A549 (cell line): ENCODE results near the gene CXCL10.

Source experiments
- BCL3 ChIP-seq: fragments of >200 bp; sonication (Bioruptor Twin); formaldehyde crosslinking; IDR thresholded peaks from 3 replicates; pipeline ENCODE4 v1.6.1; 2016
- CHD4 ChIP-seq: fragments of 200-600 bp; sonication (generic); IDR thresholded peaks from 2 replicates; pipeline ENCODE4 v1.6.1; 2016; ENCODE audit warnings: antibody characterized with exemption, mild to moderate bottlenecking, borderline replicate concordance
- CTCF ChIP-seq: fragments of >200 bp; sonication (Bioruptor Twin); formaldehyde crosslinking; IDR thresholded peaks from 3 replicates; pipeline ENCODE4 v1.5.1; 2016
- EP300 ChIP-seq, 2 experiments: fragments of >200 bp; sonication (Bioruptor Twin); formaldehyde crosslinking; IDR thresholded peaks; 2 replicates in 1 of 2; 3 replicates in 1 of 2; pipeline ENCODE4 v1.6.1; 2016 to 2017
- JUNB ChIP-seq: fragments of >200 bp; sonication (Bioruptor Twin); formaldehyde crosslinking; IDR thresholded peaks from 2 replicates; pipeline ENCODE4 v1.6.1; 2016
- MAX ChIP-seq: IDR thresholded peaks from 2 replicates; pipeline ENCODE4 v1.6.1; 2012
- POLR2A ChIP-seq: IDR thresholded peaks from 2 replicates; pipeline ENCODE4 v1.6.1; 2012; ENCODE audit warnings: mild to moderate bottlenecking, low read length
- RFX5 ChIP-seq: fragments of 450-650 bp; IDR thresholded peaks from 2 replicates; pipeline ENCODE4 v1.7.1; 2014; ENCODE audit warnings: antibody characterized with exemption, mild to moderate bottlenecking, moderate library complexity
- TFCP2L1 ChIP-seq: fragments of 250-450 bp; sonication (Bioruptor Pico); IDR thresholded peaks from 2 replicates; pipeline ENCODE4 v1.5.0; 2021; ENCODE audit warnings: mild to moderate bottlenecking

- TF ChIP-seq CTCF = no peak
- no peak for TF ChIP-seq BCL3
- no peak for TF ChIP-seq POLR2A
- no peak for TF ChIP-seq RFX5
- no peak for TF ChIP-seq EP300 (IDR thresholded peaks at IDR 0.05)
- TF ChIP-seq CHD4 = no peak
- no peak for TF ChIP-seq MAX
- TF ChIP-seq TFCP2L1 (CRISPR knock-in tag) = no peak
- TF ChIP-seq JUNB = no peak
Observed at GRCh38 chr4:76055016-76055415, 31.7 kb upstream of the CXCL10 start.
